ENCODE measurements around the gene SNED1.

DNA sequence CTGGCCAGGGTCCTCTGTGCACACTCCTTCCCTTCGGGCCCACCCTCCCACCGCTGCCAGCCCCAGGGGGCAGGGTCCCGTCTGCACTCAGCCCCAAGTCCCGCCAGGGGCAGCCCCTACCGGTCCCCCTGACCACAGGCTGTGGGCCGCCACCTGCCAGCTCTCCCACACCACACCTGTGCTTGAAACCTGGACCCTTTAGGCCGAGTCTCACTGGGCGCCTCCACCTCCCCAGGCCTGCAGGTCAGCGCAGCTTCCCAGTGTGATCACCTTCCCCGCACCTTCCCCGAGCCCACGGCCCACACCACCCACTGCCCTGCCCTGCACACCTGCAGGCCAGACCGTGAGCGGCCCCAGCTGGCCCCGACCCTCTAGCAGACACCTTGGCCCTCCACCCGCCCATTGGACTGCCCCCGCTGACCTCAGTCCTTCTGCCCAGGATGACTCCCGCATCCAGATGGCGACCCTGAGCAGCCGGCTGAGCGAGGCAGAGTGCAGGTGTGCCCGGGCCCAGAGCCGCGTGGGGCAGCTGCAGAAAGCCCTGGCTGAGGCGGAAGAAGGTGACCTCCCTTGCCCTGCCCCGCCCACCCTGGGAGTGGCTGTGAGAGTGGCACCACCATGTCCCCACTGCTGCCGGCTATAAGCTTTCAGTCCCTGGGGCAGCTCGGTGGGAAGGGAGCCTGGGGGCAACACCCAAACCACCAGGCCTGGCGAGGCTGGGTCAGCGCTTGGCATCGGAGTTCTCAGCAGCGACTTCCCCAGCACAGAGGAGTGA lies 31.3 kb upstream of the SNED1 start:
- TF ChIP-seq, protein P1, sequence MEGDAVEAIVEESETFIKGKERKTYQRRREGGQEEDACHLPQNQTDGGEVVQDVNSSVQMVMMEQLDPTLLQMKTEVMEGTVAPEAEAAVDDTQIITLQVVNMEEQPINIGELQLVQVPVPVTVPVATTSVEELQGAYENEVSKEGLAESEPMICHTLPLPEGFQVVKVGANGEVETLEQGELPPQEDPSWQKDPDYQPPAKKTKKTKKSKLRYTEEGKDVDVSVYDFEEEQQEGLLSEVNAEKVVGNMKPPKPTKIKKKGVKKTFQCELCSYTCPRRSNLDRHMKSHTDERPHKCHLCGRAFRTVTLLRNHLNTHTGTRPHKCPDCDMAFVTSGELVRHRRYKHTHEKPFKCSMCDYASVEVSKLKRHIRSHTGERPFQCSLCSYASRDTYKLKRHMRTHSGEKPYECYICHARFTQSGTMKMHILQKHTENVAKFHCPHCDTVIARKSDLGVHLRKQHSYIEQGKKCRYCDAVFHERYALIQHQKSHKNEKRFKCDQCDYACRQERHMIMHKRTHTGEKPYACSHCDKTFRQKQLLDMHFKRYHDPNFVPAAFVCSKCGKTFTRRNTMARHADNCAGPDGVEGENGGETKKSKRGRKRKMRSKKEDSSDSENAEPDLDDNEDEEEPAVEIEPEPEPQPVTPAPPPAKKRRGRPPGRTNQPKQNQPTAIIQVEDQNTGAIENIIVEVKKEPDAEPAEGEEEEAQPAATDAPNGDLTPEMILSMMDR (IDR thresholded peaks at IDR 0.05; ENCODE audit: poor library complexity, severe bottlenecking) = no peak
- TF ChIP-seq POLR2AphosphoS5 (IDR thresholded peaks at IDR 0.05) (no peak), MXI1 (conservative IDR thresholded peaks at IDR 0.05; ENCODE audit: poor library complexity, severe bottlenecking) (no peak), EP300 (conservative IDR thresholded peaks at IDR 0.05; ENCODE audit: poor library complexity, severe bottlenecking) (no peak), EZH2 (IDR thresholded peaks at IDR 0.05; ENCODE audit: borderline replicate concordance, insufficient read depth, low read length, poor library complexity, severe bottlenecking) (no peak)

All from neural cell (in vitro differentiated cells).